Coronary artery (tissue), 2 donors: Measurements from ENCODE around the gene BID.

Experiments used
- DNase-seq: peaks from one replicate; pipeline ENCODE4 v3.0.0-alpha.2; 2017; ENCODE audit warnings: low spot score
- H3K27ac ChIP-seq, 2 donors: fragments of 200-600 bp; sonication (generic); one replicate each; pipeline ENCODE4 v1.5.1; 2016 to 2019
- H3K4me3 ChIP-seq: fragments of 200-600 bp; sonication (generic); 2 replicates; pipeline ENCODE4 v1.5.1; 2016; ENCODE audit warnings: mild to moderate bottlenecking, moderate library complexity
- TF ChIP-seq, protein P1 (sequence below): fragments of 200-600 bp; sonication (generic); IDR thresholded peaks from one replicate; pipeline ENCODE4 v1.5.1; 2019; ENCODE audit warnings: antibody characterized with exemption

Gene BID

DNA sequence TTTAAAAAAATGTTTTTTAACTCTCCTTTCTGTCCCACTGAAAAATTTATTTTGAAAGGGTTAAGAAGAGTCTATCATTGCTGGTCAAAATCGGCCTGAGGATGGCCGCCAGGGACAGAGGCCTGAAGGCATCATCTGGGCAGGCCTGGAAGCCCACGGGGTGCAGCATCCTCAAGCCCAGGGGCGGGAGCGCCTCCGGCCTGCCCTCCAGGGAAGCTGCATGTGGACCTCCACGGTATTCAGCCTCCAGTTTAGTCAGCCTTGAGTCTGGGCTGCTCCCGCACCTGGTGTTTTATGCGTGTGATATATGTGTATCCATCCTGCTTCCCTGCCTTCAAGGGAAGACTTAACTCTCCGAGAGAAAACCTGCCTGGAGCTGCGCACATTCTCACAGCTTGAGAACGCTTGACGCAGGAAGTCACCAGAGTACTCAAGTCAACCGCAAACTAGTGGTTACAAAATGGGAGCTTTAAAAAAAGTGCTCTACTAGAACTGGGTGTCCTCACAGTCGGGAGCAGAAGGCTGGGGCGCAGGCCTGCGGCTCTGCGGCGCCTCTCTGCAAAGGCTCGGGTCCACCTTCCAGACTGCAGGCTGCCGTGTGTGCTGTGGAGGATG, 13.6 kb upstream of the BID start:
- TF ChIP-seq, protein P1, sequence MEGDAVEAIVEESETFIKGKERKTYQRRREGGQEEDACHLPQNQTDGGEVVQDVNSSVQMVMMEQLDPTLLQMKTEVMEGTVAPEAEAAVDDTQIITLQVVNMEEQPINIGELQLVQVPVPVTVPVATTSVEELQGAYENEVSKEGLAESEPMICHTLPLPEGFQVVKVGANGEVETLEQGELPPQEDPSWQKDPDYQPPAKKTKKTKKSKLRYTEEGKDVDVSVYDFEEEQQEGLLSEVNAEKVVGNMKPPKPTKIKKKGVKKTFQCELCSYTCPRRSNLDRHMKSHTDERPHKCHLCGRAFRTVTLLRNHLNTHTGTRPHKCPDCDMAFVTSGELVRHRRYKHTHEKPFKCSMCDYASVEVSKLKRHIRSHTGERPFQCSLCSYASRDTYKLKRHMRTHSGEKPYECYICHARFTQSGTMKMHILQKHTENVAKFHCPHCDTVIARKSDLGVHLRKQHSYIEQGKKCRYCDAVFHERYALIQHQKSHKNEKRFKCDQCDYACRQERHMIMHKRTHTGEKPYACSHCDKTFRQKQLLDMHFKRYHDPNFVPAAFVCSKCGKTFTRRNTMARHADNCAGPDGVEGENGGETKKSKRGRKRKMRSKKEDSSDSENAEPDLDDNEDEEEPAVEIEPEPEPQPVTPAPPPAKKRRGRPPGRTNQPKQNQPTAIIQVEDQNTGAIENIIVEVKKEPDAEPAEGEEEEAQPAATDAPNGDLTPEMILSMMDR, result no peak
- H3K27ac ChIP-seq, result no peak overlapping the region
- H3K4me3 ChIP-seq, result no peak overlapping the region
- DNase-seq, result no peak

DNA sequence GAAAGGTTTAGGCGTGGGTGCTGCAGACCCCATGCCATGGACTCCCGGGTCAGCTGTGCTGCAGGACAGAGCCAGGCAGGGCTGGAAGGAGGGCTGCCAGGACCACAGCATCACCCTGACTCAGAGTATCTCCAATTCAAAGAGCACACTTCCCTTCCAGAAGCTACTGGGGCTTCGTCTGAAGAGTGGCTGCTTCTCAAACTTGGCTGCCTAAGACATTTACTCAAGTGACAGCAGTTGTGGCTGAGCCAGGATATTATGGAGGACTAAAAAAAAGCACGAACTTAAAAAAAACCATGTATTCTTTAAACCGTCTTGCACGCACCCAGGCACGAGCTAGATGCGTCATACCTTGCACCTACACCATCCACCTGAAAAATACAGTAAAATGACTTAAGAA, 13.0 kb upstream of the BID start:
- DNase-seq, result no peak
- TF ChIP-seq, protein P1, result no peak
- H3K4me3 ChIP-seq, result no peak overlapping the region
- H3K27ac ChIP-seq, result peak overlapping the region in 1 of 2 donors; percentile 30

DNA sequence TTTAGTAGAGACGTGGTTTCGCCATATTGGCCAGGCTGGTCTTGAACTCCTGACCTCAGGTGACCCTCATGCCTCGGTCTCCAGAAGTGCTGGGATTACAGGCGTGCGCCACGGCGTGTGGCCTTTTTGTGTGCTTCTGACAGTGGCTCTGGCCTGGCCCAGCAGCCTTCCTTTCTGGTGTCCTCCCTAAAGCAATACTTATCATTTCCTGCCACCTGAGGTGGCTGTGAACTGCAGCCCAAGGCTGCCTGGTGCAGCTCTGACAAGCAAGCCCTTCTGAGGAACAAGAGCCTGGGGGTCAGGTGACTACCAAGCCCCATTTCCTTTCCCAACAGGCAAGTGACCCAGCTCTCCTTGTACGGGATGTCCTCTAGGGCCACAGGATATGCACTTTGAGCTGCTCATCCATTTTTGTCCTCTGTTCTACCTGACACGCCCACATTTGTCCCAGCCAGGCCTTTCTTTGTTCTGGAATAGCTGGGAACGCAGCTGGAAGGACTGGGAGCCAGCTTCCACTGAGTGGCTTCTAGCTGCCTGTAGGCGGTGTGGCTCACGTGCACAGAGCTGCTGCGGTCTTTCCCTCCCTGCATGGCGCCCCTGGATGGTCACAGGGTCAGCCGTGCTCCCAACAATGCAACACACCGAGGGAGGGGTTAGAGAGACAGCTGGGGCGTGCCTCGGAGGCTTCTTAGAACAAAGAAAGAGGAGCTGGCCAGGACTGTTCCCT, 12.3 kb upstream of the BID start:
- peak overlapping the region in 1 of 2 donors; percentile 30 for H3K27ac ChIP-seq
- no peak for DNase-seq

DNA sequence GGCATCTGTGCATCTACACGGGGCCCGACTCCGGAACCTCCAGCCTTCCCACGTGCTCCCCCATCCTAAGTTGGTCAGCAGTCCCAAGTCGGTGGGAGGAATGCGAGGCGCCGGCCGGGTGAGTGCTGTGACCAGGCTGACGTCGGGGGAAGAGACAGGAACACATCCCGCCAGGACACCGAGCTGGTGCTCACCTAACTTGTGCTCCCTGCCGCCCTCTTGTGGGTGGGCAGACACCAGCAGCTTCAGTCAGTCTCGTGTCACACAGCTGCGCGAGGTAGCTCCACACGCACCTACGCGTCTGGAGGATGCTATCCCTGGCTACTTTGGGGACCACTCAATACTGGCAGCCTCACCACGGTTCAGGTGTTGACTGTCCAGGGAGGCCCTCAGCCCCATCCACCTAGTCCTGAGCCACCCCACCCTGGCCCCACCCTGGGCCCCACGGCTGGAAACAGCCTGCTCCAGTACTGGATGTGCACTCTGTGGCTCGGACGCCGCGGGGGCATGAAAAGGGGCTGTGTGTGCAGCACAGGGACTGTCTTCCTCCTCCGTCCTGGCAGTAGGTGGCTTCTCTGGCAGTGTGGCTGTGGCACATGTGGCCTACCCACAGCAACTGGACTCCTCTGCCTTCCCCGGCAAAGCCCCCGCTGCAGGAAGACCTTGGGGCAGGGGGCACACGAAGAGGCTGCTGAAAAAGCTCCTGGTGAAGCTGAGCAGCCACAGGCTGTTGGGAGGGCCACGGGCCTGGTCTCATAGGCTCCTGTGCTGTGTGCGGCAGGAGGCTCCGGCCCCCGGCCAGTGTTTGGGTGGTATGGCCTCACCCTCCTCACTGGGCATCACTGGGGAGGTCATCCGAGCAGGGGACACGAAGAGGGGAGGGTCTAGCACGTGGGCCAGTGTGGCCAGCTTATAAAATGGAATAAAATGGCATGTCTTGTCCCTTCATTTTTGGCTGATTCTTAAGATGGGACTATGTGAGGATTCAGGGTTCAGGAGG, 11.2 kb upstream of the BID start:
- H3K27ac ChIP-seq, result peak overlapping the region in 1 of 2 donors; percentile 22
- TF ChIP-seq, protein P1, result no peak
- H3K4me3 ChIP-seq, result no peak overlapping the region
- no peak for DNase-seq

More for the DNA sequence above, 12.3 kb upstream of the BID start:
- no peak overlapping the region for H3K4me3 ChIP-seq
- TF ChIP-seq, protein P1, result no peak

DNA sequence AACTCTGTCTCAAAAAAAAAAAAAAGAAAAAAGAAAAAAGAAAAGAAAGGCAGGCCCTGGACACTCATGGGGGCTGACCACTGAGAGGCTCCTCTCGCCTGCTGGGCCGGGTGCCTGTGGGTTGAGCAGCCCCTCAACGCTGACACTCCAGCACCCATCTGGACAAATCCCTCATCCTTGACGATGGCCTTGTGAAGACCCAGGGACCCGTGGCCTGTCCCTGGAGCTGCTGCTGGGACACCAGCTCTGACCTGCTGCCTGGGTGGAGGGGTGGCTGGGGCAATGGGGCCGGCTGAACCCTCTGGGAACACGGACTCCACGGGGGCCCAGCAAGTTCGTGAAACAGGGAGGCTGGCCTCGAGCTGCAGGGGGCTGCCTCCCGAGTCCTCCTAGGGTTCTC, 10.5 kb upstream of the BID start:
- Histone ChIP-seq H3K4me3 (no peak overlapping the region), H3K27ac (no peak overlapping the region)
- no peak for DNase-seq
- TF ChIP-seq, protein P1, result no peak

DNA sequence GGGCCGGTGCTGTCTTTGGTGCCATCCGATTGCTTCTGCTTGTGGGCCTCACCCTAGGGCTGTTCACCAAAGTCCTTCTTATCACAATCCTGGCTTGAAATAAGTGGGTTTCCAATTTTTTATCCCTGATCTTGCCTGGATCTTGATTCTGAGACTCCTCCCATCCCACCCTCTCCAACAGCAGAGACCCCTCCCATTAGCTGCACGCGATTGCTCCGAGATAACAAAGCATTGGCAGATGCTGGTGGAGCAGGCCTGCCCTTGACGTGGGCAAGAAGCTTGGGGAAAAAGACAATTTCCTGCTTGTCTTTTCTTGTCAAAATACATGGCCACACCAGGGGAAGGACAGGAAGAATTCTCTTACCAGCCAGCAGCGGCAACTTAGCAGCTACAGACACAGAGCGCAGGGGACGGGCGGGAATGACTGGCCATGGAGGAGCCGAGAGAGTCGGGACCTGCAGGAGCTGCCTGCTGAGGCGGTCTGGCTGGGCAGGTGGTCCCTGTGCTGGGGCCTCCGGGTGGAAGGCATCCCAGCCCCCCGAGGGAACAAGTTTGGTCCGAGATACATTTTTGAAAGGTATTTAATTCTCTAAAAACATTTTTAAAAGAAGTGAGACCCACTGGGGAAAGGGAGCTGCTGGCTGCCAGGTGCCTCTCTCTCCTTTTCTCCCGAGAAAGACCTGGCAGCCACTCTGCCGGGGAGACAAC, 9.7 kb upstream of the BID start:
- DNase-seq, result no peak
- no peak overlapping the region for H3K4me3 ChIP-seq
- H3K27ac ChIP-seq, result no peak overlapping the region
- TF ChIP-seq, protein P1, result no peak
